ENCODE measurements around the gene HSD17B1.

Gene HSD17B1

DNA sequence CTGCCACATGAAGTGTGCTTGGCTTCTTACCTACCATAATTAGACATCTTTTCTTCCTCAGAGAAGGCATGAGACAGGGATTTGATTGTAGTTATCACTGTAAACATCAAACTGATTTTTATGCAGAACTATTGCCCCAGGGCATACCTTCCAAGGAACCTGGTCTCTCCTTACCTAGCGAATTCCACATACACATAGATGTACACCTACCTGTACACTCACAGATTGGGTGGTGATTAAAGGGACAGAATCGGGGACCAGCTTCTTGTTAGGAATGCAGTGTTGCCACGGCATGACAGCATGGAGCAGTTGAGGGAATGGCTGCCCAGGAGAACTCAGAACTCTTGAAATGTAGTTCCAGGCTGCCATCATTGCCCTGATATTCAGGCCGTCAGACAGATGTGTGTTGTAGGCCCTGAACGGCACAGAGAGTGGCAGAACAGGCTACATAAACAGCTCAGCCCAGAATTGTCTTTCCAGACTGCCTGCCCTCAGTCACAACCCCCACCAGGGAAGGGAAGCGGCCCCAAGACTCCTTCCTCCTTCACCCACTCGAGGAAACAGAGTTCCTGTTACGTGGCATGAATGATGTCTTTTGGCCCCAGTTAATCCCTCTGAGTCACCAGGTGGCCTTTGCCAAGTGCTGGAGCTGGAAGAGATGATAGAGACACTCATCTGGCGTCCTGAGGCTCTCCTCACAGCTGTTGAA, 34.5 kb upstream of the HSD17B1 start:
- peak; percentile 86 to 91 (median 90) for DNase-seq
- CTCF ChIA-PET: interaction anchor here (0.6 to 5.8 kb wide), 26 partner anchors 10 to 207 kb away, joined by 3 to 47 read pairs (median 6); partner anchors contain the start of gene CAVIN1
- Histone ChIP-seq H3K4me3 (ENCODE audit: control insufficient read depth in 1 of 7, extremely low read depth in 1 of 7, insufficient read depth in 4 of 7, low read depth in 2 of 7, low read length in 6 of 7) (peak overlapping the region in 5 of 7 experiments; percentile 4 to 56 (median 44)), H3K36me3 (ENCODE audit: control insufficient read depth in 4 of 4, insufficient read depth in 4 of 4, low read length in 3 of 4) (peaks cover 0 to 37% (median 20%) of the 10 kb centered on the region in 4 experiments), H3K27ac (ENCODE audit: insufficient read depth in 1 of 2, low read depth in 1 of 2, low read length in 2 of 2, poor library complexity in 1 of 2, severe bottlenecking in 2 of 2) (peak overlapping the region; percentile 16 to 78), H3K27me3 (replicated peaks in 2 of 5; ENCODE audit: control insufficient read depth in 4 of 5, insufficient read depth in 5 of 5, low read length in 4 of 5) (no peaks in the 10 kb centered on the region), H3K4me1 (ENCODE audit: control extremely low read depth in 1 of 4, control insufficient read depth in 4 of 4, insufficient read depth in 4 of 4, low read length in 3 of 4) (peaks cover 26 to 70% (median 62%) of the 10 kb centered on the region in 4 experiments), H3K9me3 (ENCODE audit: control extremely low read depth in 1 of 5, control insufficient read depth in 4 of 5, insufficient read depth in 2 of 5, low read depth in 1 of 5, low read length in 4 of 5) (no peaks in the 10 kb centered on the region)
- POLR2A ChIA-PET: interaction anchor here (0.5 to 1.9 kb wide), 9 partner anchors 9 to 228 kb away, joined by 3 to 9 read pairs (median 3); partner anchors contain the start of genes NAGLU and STAT3
- 17% methylated on average over 8 of the region's 9 CpGs for WGBS (ENCODE audit: insufficient coverage)

DNA sequence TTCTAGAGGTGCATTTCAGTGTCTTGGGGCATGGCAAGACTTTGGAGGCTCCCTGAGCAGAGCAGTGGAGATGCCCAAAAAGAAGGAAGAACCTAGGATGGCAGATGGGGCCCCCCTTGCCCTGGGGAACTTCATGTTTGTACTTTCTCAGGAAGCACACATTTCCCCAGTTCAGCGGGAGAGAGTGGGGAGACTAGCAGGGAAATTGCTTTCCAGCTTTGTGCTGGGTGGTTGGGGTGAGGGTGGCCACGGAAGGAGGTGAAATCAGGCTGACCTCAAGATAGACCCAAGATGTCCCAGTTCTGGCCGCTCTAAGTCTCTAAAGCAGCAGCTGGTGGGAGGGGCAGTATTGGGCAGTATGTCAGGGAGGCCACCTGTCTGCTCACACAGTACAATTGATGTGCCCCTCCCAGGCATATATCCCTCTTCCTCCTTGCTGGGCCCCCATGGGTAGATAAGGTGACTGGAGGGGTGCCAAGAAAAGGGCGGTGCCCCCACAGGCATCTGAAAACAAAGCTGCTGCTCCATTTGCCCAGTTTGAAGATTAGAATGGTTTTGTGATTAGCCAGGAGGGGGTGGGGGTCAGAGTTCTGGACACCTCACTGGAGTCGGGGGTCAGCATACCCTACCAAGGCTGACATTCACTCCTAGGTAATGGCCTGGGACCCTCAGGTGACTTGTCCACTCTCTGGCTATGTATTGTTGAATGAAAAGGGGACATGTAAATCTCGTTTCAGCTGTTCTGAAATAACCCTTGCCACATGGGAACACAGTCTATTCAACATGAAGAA, 33.8 kb upstream of the HSD17B1 start:
- Histone ChIP-seq H3K9me3 (ENCODE audit: control extremely low read depth in 1 of 5, control insufficient read depth in 4 of 5, insufficient read depth in 2 of 5, low read depth in 1 of 5, low read length in 4 of 5) (no peaks in the 10 kb centered on the region), H3K36me3 (ENCODE audit: control insufficient read depth in 4 of 4, insufficient read depth in 4 of 4, low read length in 3 of 4) (peaks cover 0 to 30% (median 18%) of the 10 kb centered on the region in 4 experiments), H3K4me1 (ENCODE audit: control extremely low read depth in 1 of 4, control insufficient read depth in 4 of 4, insufficient read depth in 4 of 4, low read length in 3 of 4) (peaks cover 26 to 70% (median 62%) of the 10 kb centered on the region in 4 experiments), H3K27me3 (replicated peaks in 2 of 5; ENCODE audit: control insufficient read depth in 4 of 5, insufficient read depth in 5 of 5, low read length in 4 of 5) (no peaks in the 10 kb centered on the region), H3K4me3 (ENCODE audit: control insufficient read depth in 1 of 7, extremely low read depth in 1 of 7, insufficient read depth in 4 of 7, low read depth in 2 of 7, low read length in 6 of 7) (peak overlapping the region in 4 of 7 experiments; percentile 40 to 56 (median 45)), H3K27ac (ENCODE audit: insufficient read depth in 1 of 2, low read depth in 1 of 2, low read length in 2 of 2, poor library complexity in 1 of 2, severe bottlenecking in 2 of 2) (peak overlapping the region; percentile 59 to 78)
- DNase-seq: peak; percentile 59 to 80 (median 72)
- POLR2A ChIA-PET: interaction anchor here (0.5 to 1.9 kb wide), 12 partner anchors 8 to 229 kb away, joined by 3 to 9 read pairs (median 3); partner anchors contain the start of genes CAVIN1, NAGLU and STAT3
- WGBS (ENCODE audit: insufficient coverage): 0% methylated on average over 1 of the region's 6 CpGs
- CTCF ChIA-PET: interaction anchor here (0.6 to 5.8 kb wide), 26 partner anchors 10 to 245 kb away, joined by 3 to 47 read pairs (median 6); partner anchors contain the start of gene CAVIN1

DNA sequence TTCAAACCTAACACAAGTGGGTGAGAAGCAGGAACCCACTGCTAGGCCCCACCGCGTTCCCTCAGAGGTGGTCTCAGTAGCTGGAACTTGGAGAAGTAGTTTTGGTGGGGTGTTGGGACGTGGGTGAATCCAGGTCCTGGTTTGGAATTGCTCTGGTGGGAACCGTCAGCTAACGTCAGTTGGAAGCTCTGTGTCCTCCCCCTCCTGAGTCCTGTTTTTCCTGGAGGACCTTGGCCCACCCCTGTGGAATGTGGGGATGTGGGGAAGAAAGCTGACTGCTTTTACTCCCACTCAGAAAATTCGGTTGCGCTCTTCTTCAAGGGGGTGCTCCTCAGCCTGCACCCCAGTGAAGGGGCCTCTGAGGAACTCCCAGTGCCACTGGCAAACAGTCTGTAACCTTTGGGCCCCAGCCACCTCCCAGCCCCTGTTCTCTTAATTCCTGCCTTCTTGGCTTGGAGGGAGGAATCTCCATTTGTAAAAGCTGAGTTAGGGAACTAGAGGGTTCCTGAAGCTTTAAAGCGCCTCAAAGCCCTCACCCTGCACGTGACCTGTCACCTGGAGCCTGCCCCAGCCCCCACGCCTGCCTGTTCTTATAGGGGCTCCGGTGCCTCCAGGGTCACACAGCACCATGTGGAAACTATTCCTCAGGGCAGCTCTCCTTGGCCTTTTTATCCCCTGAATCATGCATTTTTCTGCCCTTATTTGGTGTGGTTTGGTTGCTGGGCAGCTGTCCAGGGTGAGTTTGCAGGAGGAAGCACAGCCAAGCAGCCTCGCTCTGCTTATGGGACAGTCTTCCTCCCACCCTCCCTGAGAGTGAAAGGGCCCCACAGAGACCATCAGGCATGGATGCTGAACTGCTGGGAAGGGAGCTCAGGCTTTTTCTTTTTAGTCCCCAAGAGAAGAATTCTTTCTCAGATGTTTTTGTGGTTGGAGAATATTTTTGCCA, 32.9 kb upstream of the HSD17B1 start:
- peak overlapping the region; percentile 28 to 78 for H3K27ac ChIP-seq (ENCODE audit: insufficient read depth in 1 of 2, low read depth in 1 of 2, low read length in 2 of 2, poor library complexity in 1 of 2, severe bottlenecking in 2 of 2)
- H3K27me3 ChIP-seq (replicated peaks in 2 of 5; ENCODE audit: control insufficient read depth in 4 of 5, insufficient read depth in 5 of 5, low read length in 4 of 5): no peaks in the 10 kb centered on the region
- peaks cover 0 to 22% (median 9%) of the 10 kb centered on the region in 4 experiments for H3K36me3 ChIP-seq (ENCODE audit: control insufficient read depth in 4 of 4, insufficient read depth in 4 of 4, low read length in 3 of 4)
- H3K4me3 ChIP-seq (ENCODE audit: control insufficient read depth in 1 of 7, extremely low read depth in 1 of 7, insufficient read depth in 4 of 7, low read depth in 2 of 7, low read length in 6 of 7): peak overlapping the region in 2 of 7 experiments; percentile 21 to 56
- 24% methylated on average over 8 of the region's 12 CpGs for WGBS (ENCODE audit: insufficient coverage)
- DNase-seq: no peak
- CTCF ChIA-PET: interaction anchor here (0.6 to 5.8 kb wide), 24 partner anchors 9 to 244 kb away, joined by 3 to 47 read pairs (median 8); partner anchors contain the start of gene CAVIN1
- no peaks in the 10 kb centered on the region for H3K9me3 ChIP-seq (ENCODE audit: control extremely low read depth in 1 of 5, control insufficient read depth in 4 of 5, insufficient read depth in 2 of 5, low read depth in 1 of 5, low read length in 4 of 5)
- POLR2A ChIA-PET: interaction anchor here (0.6 to 1.9 kb wide), 11 partner anchors 8 to 213 kb away, joined by 3 to 9 read pairs (median 4); partner anchors contain the start of genes CAVIN1, NAGLU and STAT3
- peaks cover 26 to 70% (median 62%) of the 10 kb centered on the region in 4 experiments for H3K4me1 ChIP-seq (ENCODE audit: control extremely low read depth in 1 of 4, control insufficient read depth in 4 of 4, insufficient read depth in 4 of 4, low read length in 3 of 4)

DNA sequence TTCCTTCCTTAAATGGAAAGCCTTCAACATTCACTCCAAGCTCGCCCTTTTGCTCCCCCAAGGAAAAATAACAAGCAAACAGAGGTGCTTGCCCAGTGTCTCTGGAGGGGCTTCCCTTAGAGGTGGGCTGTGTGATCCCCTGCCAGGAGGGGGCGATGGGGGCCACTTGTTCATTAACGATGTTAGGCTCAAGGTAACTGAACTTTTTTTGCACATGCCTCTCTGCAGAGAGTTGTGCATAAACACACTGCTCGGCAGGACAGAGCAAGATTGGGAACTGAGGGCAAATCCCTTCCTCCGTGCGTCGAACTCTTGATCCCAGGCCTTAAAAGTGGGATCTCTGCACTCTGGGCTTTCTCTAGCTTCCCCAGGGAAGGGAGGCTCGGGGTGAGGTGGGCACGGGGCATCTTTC, 32.2 kb upstream of the HSD17B1 start:
- Histone ChIP-seq H3K4me3 (ENCODE audit: control insufficient read depth in 1 of 7, extremely low read depth in 1 of 7, insufficient read depth in 4 of 7, low read depth in 2 of 7, low read length in 6 of 7) (peak overlapping the region in 1 of 7 experiments; percentile 37), H3K9me3 (ENCODE audit: control extremely low read depth in 1 of 5, control insufficient read depth in 4 of 5, insufficient read depth in 2 of 5, low read depth in 1 of 5, low read length in 4 of 5) (no peaks in the 10 kb centered on the region), H3K4me1 (ENCODE audit: control extremely low read depth in 1 of 4, control insufficient read depth in 4 of 4, insufficient read depth in 4 of 4, low read length in 3 of 4) (peaks cover 26 to 70% (median 62%) of the 10 kb centered on the region in 4 experiments), H3K27ac (ENCODE audit: insufficient read depth in 1 of 2, low read depth in 1 of 2, low read length in 2 of 2, poor library complexity in 1 of 2, severe bottlenecking in 2 of 2) (peak overlapping the region in 1 of 2 experiments; percentile 78), H3K36me3 (ENCODE audit: control insufficient read depth in 4 of 4, insufficient read depth in 4 of 4, low read length in 3 of 4) (peaks cover 0 to 20% (median 8%) of the 10 kb centered on the region in 4 experiments), H3K27me3 (replicated peaks in 2 of 5; ENCODE audit: control insufficient read depth in 4 of 5, insufficient read depth in 5 of 5, low read length in 4 of 5) (no peaks in the 10 kb centered on the region)
- peak in 2 of 3 donors; percentile 59 to 60 for DNase-seq
- POLR2A ChIA-PET: interaction anchor here (0.6 to 0.9 kb wide), 3 partner anchors 10 to 212 kb away, joined by 3 to 4 read pairs (median 3); partner anchors contain the start of gene STAT3
- CTCF ChIA-PET: interaction anchor here (0.5 to 5.8 kb wide), 18 partner anchors 8 to 523 kb away, joined by 3 to 47 read pairs (median 10); partner anchors contain the start of gene CAVIN1
- WGBS (ENCODE audit: insufficient coverage): 64% methylated on average over 8 of the region's 9 CpGs

DNA sequence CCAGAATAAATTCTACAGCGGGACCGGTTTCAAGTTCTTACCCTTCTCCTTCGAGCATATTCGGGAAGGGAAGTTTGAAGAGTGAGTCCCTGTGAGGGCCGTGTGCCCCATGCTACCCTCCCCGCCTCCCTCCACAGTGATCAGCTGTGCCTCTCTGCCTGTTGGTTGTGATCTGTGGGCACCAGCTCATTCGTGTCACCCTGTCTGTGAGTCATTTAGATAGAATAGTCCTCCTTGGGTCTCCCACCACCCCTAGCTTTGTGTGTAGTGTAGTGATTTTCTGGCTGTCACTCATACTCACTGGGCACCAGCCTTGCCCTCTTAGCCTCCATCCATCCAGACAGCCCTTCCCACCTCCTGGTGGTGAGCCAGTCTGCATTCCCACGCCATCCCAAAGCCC, 31.7 kb upstream of the HSD17B1 start:
- DNase-seq: no peak
- WGBS (ENCODE audit: insufficient coverage): 67% methylated on average over 6 of the region's 8 CpGs
- Histone ChIP-seq H3K9me3 (ENCODE audit: control extremely low read depth in 1 of 5, control insufficient read depth in 4 of 5, insufficient read depth in 2 of 5, low read depth in 1 of 5, low read length in 4 of 5) (no peaks in the 10 kb centered on the region), H3K27ac (ENCODE audit: insufficient read depth in 1 of 2, low read depth in 1 of 2, low read length in 2 of 2, poor library complexity in 1 of 2, severe bottlenecking in 2 of 2) (no peak overlapping the region), H3K4me1 (ENCODE audit: control extremely low read depth in 1 of 4, control insufficient read depth in 4 of 4, insufficient read depth in 4 of 4, low read length in 3 of 4) (peaks cover 22 to 67% (median 58%) of the 10 kb centered on the region in 4 experiments), H3K4me3 (ENCODE audit: control insufficient read depth in 1 of 7, extremely low read depth in 1 of 7, insufficient read depth in 4 of 7, low read depth in 2 of 7, low read length in 6 of 7) (no peak overlapping the region), H3K27me3 (replicated peaks in 2 of 5; ENCODE audit: control insufficient read depth in 4 of 5, insufficient read depth in 5 of 5, low read length in 4 of 5) (no peaks in the 10 kb centered on the region), H3K36me3 (ENCODE audit: control insufficient read depth in 4 of 4, insufficient read depth in 4 of 4, low read length in 3 of 4) (peaks cover 0 to 20% (median 8%) of the 10 kb centered on the region in 4 experiments)
- ChIA-PET CTCF (interaction anchor here (0.5 to 5.8 kb wide), 12 partner anchors 8 to 524 kb away, joined by 3 to 47 read pairs (median 10); no protein-coding TSS in a partner anchor), POLR2A (interaction anchor here (0.7 to 0.9 kb wide), 2 partner anchors 9 to 132 kb away, joined by 3 read pairs; partner anchors contain the start of gene STAT3)
